ENCODE measurements around the gene TCF19. TPM values are rescaled to one million over a fixed set of nuclear protein-coding genes. Genes with fewer than 3 reads are reported as not detected.
"Not testable (repeated sequence)": the region's sequence is repeated elsewhere in the genome, so short reads cannot be mapped to it uniquely, and the experiment has no call there.

The TCF19 gene
- total RNA-seq, 2 experiments from 2014 or later = 56.7 to 61.6 TPM

GRCh38 chr6:31179042-31179386, 20.6 kb downstream of the TCF19 start:
- ChIA-PET POLR2A (interaction anchor here (1.5 kb wide), 1 partner anchor 21 kb away, joined by 5 read pairs; the partner anchor contains the start of genes CCHCR1 and TCF19), CTCF (ENCODE audit: unreplicated experiment) (no interaction called here)
- Histone ChIP-seq H2AFZ (ENCODE audit: low read length) (no peak overlapping the region), H3K4me3 (ENCODE audit: low read depth, low read length, poor library complexity, severe bottlenecking) (no peak overlapping the region), H3K36me3 (ENCODE audit: insufficient read depth, low read length) (no peaks in the 10 kb centered on the region), H3K27ac (ENCODE audit: low read depth, low read length, poor library complexity, severe bottlenecking) (no peak overlapping the region), H3K9me3 (ENCODE audit: low read length) (no peaks in the 10 kb centered on the region), H3K79me2 (ENCODE audit: insufficient read depth, low read depth, low read length) (no peaks in the 10 kb centered on the region), H3K4me2 (ENCODE audit: low read length) (0 out of 2 replicates have a peak overlapping the region, but pooled peaks have one; percentile 35), H3K9me2 (ENCODE audit: insufficient read depth, low read length) (no peaks in the 10 kb centered on the region), H4K20me1 (ENCODE audit: insufficient read depth, low read length) (no peaks in the 10 kb centered on the region), H3K4me1 (ENCODE audit: insufficient read depth, low read length, poor library complexity, severe bottlenecking) (peaks cover 21% of the 10 kb centered on the region)
- no TSS peak for BruUV-seq (replicated peaks)
- no peak for DNase-seq (ENCODE audit: low spot score)
- no peak for TF ChIP-seq EZH2phosphoT487 (IDR thresholded peaks at IDR 0.05; ENCODE audit: borderline replicate concordance, low read depth, low read length)
- no peak for TF ChIP-seq CTCF (conservative IDR thresholded peaks at IDR 0.05; ENCODE audit: low read length)
- intact Hi-C loops (cut with micrococcal nuclease; ENCODE audit: unreplicated experiment) = no loop called here

- Histone ChIP-seq H3K27ac (ENCODE audit: low read depth, low read length, poor library complexity, severe bottlenecking) (no peak overlapping the region), H3K4me2 (ENCODE audit: low read length) (peak overlapping the region; percentile 55), H3K4me1 (ENCODE audit: insufficient read depth, low read length, poor library complexity, severe bottlenecking) (peaks cover 21% of the 10 kb centered on the region), H4K20me1 (ENCODE audit: insufficient read depth, low read length) (no peaks in the 10 kb centered on the region), H3K36me3 (ENCODE audit: insufficient read depth, low read length) (no peaks in the 10 kb centered on the region), H3K9me2 (ENCODE audit: insufficient read depth, low read length) (no peaks in the 10 kb centered on the region), H3K79me2 (ENCODE audit: insufficient read depth, low read depth, low read length) (no peaks in the 10 kb centered on the region), H3K4me3 (ENCODE audit: low read depth, low read length, poor library complexity, severe bottlenecking) (peak overlapping the region; percentile 64), H2AFZ (ENCODE audit: low read length) (peak overlapping the region; percentile 23), H3K9me3 (ENCODE audit: low read length) (no peaks in the 10 kb centered on the region)
- no peak for DNase-seq (ENCODE audit: low spot score)
- ChIA-PET POLR2A (interaction anchor here (1.5 kb wide), 1 partner anchor 22 kb away, joined by 5 read pairs; the partner anchor contains the start of genes CCHCR1 and TCF19), CTCF (ENCODE audit: unreplicated experiment) (no interaction called here)
- no TSS peak for BruUV-seq (replicated peaks)
- TF ChIP-seq EZH2phosphoT487 (IDR thresholded peaks at IDR 0.05; ENCODE audit: borderline replicate concordance, low read depth, low read length) (no peak), CTCF (conservative IDR thresholded peaks at IDR 0.05; ENCODE audit: low read length) (no peak)
- intact Hi-C loops (cut with micrococcal nuclease; ENCODE audit: unreplicated experiment) = no loop called here
Observed at GRCh38 chr6:31179896-31180295, 21.5 kb downstream of the TCF19 start.

GRCh38 chr6:31180500-31180899, 22.1 kb downstream of the TCF19 start:
- Histone ChIP-seq H3K79me2 (ENCODE audit: insufficient read depth, low read depth, low read length) (no peaks in the 10 kb centered on the region), H2AFZ (ENCODE audit: low read length) (peak overlapping the region; percentile 53), H4K20me1 (ENCODE audit: insufficient read depth, low read length) (no peaks in the 10 kb centered on the region), H3K4me1 (ENCODE audit: insufficient read depth, low read length, poor library complexity, severe bottlenecking) (peaks cover 21% of the 10 kb centered on the region), H3K27ac (ENCODE audit: low read depth, low read length, poor library complexity, severe bottlenecking) (no peak overlapping the region), H3K4me2 (ENCODE audit: low read length) (peak overlapping the region; percentile 55), H3K9me3 (ENCODE audit: low read length) (no peaks in the 10 kb centered on the region), H3K36me3 (ENCODE audit: insufficient read depth, low read length) (no peaks in the 10 kb centered on the region), H3K4me3 (ENCODE audit: low read depth, low read length, poor library complexity, severe bottlenecking) (peak overlapping the region; percentile 64), H3K9me2 (ENCODE audit: insufficient read depth, low read length) (no peaks in the 10 kb centered on the region)
- CTCF ChIA-PET (ENCODE audit: unreplicated experiment) = no interaction called here
- intact Hi-C loops (cut with micrococcal nuclease; ENCODE audit: unreplicated experiment) = no loop called here
- no peak for TF ChIP-seq EZH2phosphoT487 (IDR thresholded peaks at IDR 0.05; ENCODE audit: borderline replicate concordance, low read depth, low read length)
- TF ChIP-seq CTCF (conservative IDR thresholded peaks at IDR 0.05; ENCODE audit: low read length) = no peak
- BruUV-seq (replicated peaks) = no TSS peak
- peak; percentile 86 for DNase-seq (ENCODE audit: low spot score)
- POLR2A ChIA-PET = interaction anchor here (0.6 to 2.2 kb wide), 3 partner anchors 21 to 418 kb away, joined by 3 to 5 read pairs (median 5); partner anchors contain the start of genes CCHCR1 and TCF19

GRCh38 chr6:31183287-31183686, 24.9 kb downstream of the TCF19 start:
- peaks cover 37% of the 10 kb centered on the region for H3K4me1 ChIP-seq (ENCODE audit: insufficient read depth, low read length, poor library complexity, severe bottlenecking)
- DNase-seq (ENCODE audit: low spot score); BruUV-seq (replicated peaks); H3K9me2 ChIP-seq (ENCODE audit: insufficient read depth, low read length); H3K27ac ChIP-seq (ENCODE audit: low read depth, low read length, poor library complexity, severe bottlenecking); H2AFZ ChIP-seq (ENCODE audit: low read length); H3K4me3 ChIP-seq (ENCODE audit: low read depth, low read length, poor library complexity, severe bottlenecking); H3K36me3 ChIP-seq (ENCODE audit: insufficient read depth, low read length); H3K4me2 ChIP-seq (ENCODE audit: low read length); H3K79me2 ChIP-seq (ENCODE audit: insufficient read depth, low read depth, low read length); H3K9me3 ChIP-seq (ENCODE audit: low read length); H4K20me1 ChIP-seq (ENCODE audit: insufficient read depth, low read length); POLR2A ChIA-PET; intact Hi-C loops (cut with micrococcal nuclease; ENCODE audit: unreplicated experiment): not testable (repeated sequence)
- CTCF ChIA-PET (ENCODE audit: unreplicated experiment) = interaction anchor here (1.0 kb wide), 1 partner anchor 24 kb away, joined by 3 read pairs; no protein-coding TSS in a partner anchor

Data from OCI-LY7 (cell line).